ENCODE results near the gene CDH23. TPM values are rescaled to one million over a fixed set of nuclear protein-coding genes. Genes with fewer than 3 reads are reported as not detected.

Gene CDH23
- total RNA-seq, 1 donor from 2014 or later: 0.29 TPM

GRCh38 chr10:71748671-71749191, 352.0 kb downstream of the CDH23 start:
- POLR2A ChIA-PET: interaction anchor here (0.8 to 2.2 kb wide), 19 partner anchors 8 to 376 kb away, joined by 3 to 16 read pairs (median 5); partner anchors contain the start of genes PSAP and VSIR
- Mint-ChIP-seq H3K9me3 (no peaks in the 10 kb centered on the region), H3K4me3 (peak overlapping the region; percentile 69), H3K36me3 (ENCODE audit: low read depth) (peaks cover 8% of the 10 kb centered on the region), H3K4me1 (peaks cover 81% of the 10 kb centered on the region), H3K27me3 (no peaks in the 10 kb centered on the region), H3K27ac (peak overlapping the region; percentile 95)
- peak; percentile 53 for DNase-seq
- intact Hi-C loops (cut with micrococcal nuclease): loop anchor here (1.0 to 5.0 kb wide), 4 partner anchors 21 to 56 kb away; partner anchors contain the start of gene VSIR
- no peak for TF ChIP-seq CTCF (IDR thresholded peaks at IDR 0.05)
- CTCF ChIA-PET: interaction anchor here (0.8 to 1.9 kb wide), 8 partner anchors 14 to 63 kb away, joined by 3 to 8 read pairs (median 4); partner anchors contain the start of gene VSIR
- peak; percentile 77 for ATAC-seq (ENCODE audit: low read depth)

GRCh38 chr10:71749396-71749795, 352.7 kb downstream of the CDH23 start:
- peak overlapping the region; percentile 69 for H3K4me3 Mint-ChIP-seq
- no peak for TF ChIP-seq CTCF (IDR thresholded peaks at IDR 0.05)
- peaks cover 8% of the 10 kb centered on the region for H3K36me3 Mint-ChIP-seq (ENCODE audit: low read depth)
- no peaks in the 10 kb centered on the region for H3K27me3 Mint-ChIP-seq
- DNase-seq (no peak), ATAC-seq (ENCODE audit: low read depth) (no peak)
- intact Hi-C loops (cut with micrococcal nuclease): loop anchor here (5.0 kb wide), 1 partner anchor 57 kb away; no protein-coding TSS in a partner anchor
- ChIA-PET POLR2A (interaction anchor here (0.8 to 2.2 kb wide), 17 partner anchors 9 to 376 kb away, joined by 3 to 16 read pairs (median 5); partner anchors contain the start of genes PSAP and VSIR), CTCF (interaction anchor here (0.8 to 1.5 kb wide), 5 partner anchors 16 to 62 kb away, joined by 3 to 8 read pairs (median 4); partner anchors contain the start of gene VSIR)
- no peaks in the 10 kb centered on the region for H3K9me3 Mint-ChIP-seq
- peak overlapping the region; percentile 95 for H3K27ac Mint-ChIP-seq
- peaks cover 88% of the 10 kb centered on the region for H3K4me1 Mint-ChIP-seq

- Mint-ChIP-seq H3K27me3 (no peaks in the 10 kb centered on the region), H3K4me3 (peak overlapping the region; percentile 56), H3K36me3 (ENCODE audit: low read depth) (peaks cover 8% of the 10 kb centered on the region), H3K4me1 (peaks cover 88% of the 10 kb centered on the region), H3K27ac (peak overlapping the region; percentile 84), H3K9me3 (no peaks in the 10 kb centered on the region)
- POLR2A ChIA-PET: interaction anchor here (1.0 to 1.5 kb wide), 3 partner anchors 16 to 23 kb away, joined by 3 to 6 read pairs (median 5); partner anchors contain the start of gene VSIR
- no peak for DNase-seq
- intact Hi-C loops (cut with micrococcal nuclease): no loop called here
- ATAC-seq (ENCODE audit: low read depth): no peak
- CTCF ChIA-PET: interaction anchor here (1.5 kb wide), 1 partner anchor 16 kb away, joined by 4 read pairs; no protein-coding TSS in a partner anchor
- no peak for TF ChIP-seq CTCF (IDR thresholded peaks at IDR 0.05)
These were observed 353.6 kb downstream of the CDH23 start for GRCh38 chr10:71750124-71750841.

DNA sequence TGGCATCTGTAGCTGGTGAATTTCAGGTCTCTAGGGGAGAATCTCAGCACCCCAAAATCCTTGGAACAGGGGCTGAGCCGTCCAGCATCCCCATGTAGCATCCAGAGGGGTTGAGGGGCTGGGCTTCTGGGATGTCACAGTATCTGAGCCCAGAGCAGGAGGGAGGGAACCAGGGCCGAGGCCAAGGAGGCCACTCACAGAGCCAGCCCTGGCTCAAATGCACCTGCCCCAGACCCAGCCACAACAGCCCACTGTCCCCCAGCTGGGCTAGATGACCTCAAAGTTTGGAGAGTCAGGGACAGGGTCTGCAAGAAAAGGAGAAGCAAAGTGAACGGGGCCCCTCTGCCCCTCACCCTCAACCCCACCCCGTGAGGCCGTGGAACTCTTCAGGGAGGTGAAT, 354.3 kb downstream of the CDH23 start:
- TF ChIP-seq CTCF (IDR thresholded peaks at IDR 0.05): no peak
- peaks cover 8% of the 10 kb centered on the region for H3K36me3 Mint-ChIP-seq (ENCODE audit: low read depth)
- no peaks in the 10 kb centered on the region for H3K9me3 Mint-ChIP-seq
- intact Hi-C loops (cut with micrococcal nuclease): no loop called here
- H3K4me3 Mint-ChIP-seq: peak overlapping the region; percentile 56
- ChIA-PET POLR2A (interaction anchor here (1.0 to 1.5 kb wide), 3 partner anchors 15 to 23 kb away, joined by 3 to 6 read pairs (median 5); partner anchors contain the start of gene VSIR), CTCF (no interaction called here)
- ATAC-seq (ENCODE audit: low read depth) (no peak), DNase-seq (no peak)
- H3K27ac Mint-ChIP-seq: peak overlapping the region; percentile 84
- H3K4me1 Mint-ChIP-seq: peaks cover 82% of the 10 kb centered on the region
- H3K27me3 Mint-ChIP-seq: no peaks in the 10 kb centered on the region

All from activated B cell treated with CpG ODN at 0.5 μM for 24 hours (primary cell).